PC-9 (cell line): ENCODE data around the gene PFN4.

Experiments used
- CTCF ChIP-seq: fragments of 200-600 bp; sonication (generic); conservative IDR thresholded peaks from 2 replicates; pipeline ENCODE4 v1.6.1; 2017; ENCODE audit warnings: mixed run types, antibody characterized with exemption, mild to moderate bottlenecking, moderate library complexity
- EZH2 ChIP-seq: fragments of 200-600 bp; sonication (generic); IDR thresholded peaks from 2 replicates; pipeline ENCODE4 v1.8.0; 2017; ENCODE audit warnings: antibody characterized with exemption, low read depth

- TF ChIP-seq CTCF = no peak
- no peak for TF ChIP-seq EZH2
Observed at GRCh38 chr2:24077535-24077877, 45.6 kb downstream of the PFN4 start.
